ENCODE measurements around the gene TRMT1. TPM values are rescaled to one million over a fixed set of nuclear protein-coding genes. Genes with fewer than 3 reads are reported as not detected.
A peak's percentile ranks its signal among the peaks of the same experiment; 100 is the strongest.

Gene TRMT1
- total RNA-seq, 6 experiments from 2014 or later = 36.3 to 49.9 (median 39.6) TPM

GRCh38 chr19:13094106-13094504, 22.4 kb downstream of the TRMT1 start:
- Mint-ChIP-seq H3K4me3 (no peak overlapping the region), H3K4me1 (ENCODE audit: low read depth) (peaks cover 8% of the 10 kb centered on the region; the same call in 1 of the 2 replicates), H3K27ac (no peak overlapping the region), H3K9me3 (no peaks in the 10 kb centered on the region), H3K27me3 (ENCODE audit: insufficient read depth) (peaks cover 4% of the 10 kb centered on the region), H3K36me3 (ENCODE audit: low read depth) (peaks cover 12% of the 10 kb centered on the region)
- TF ChIP-seq CTCF (IDR thresholded peaks at IDR 0.05) = no peak; the same call in 1 of the 2 replicates
- no peak for DNase-seq

GRCh38 chr19:13093407-13094105, 23.0 kb downstream of the TRMT1 start:
- DNase-seq = peak; percentile 67
- Mint-ChIP-seq H3K4me1 (ENCODE audit: low read depth) (peaks cover 3% of the 10 kb centered on the region; the same call in 1 of the 2 replicates), H3K27me3 (ENCODE audit: insufficient read depth) (peaks cover 2% of the 10 kb centered on the region), H3K27ac (no peak overlapping the region), H3K4me3 (no peak overlapping the region), H3K9me3 (no peaks in the 10 kb centered on the region), H3K36me3 (ENCODE audit: low read depth) (peaks cover 15% of the 10 kb centered on the region)
- peak; percentile 99 for TF ChIP-seq CTCF (IDR thresholded peaks at IDR 0.05)

GRCh38 chr19:13092606-13093235, 23.8 kb downstream of the TRMT1 start:
- Mint-ChIP-seq H3K9me3 (no peaks in the 10 kb centered on the region), H3K4me3 (no peak overlapping the region), H3K4me1 (ENCODE audit: low read depth) (no peaks in the 10 kb centered on the region; the same call in 1 of the 2 replicates), H3K27me3 (ENCODE audit: insufficient read depth) (peaks cover 1% of the 10 kb centered on the region), H3K36me3 (ENCODE audit: low read depth) (peaks cover 17% of the 10 kb centered on the region), H3K27ac (no peak overlapping the region)
- TF ChIP-seq CTCF (IDR thresholded peaks at IDR 0.05) = no peak
- DNase-seq = no peak

GRCh38 chr19:13092158-13092543, 24.4 kb downstream of the TRMT1 start:
- no peaks in the 10 kb centered on the region for H3K9me3 Mint-ChIP-seq
- H3K27me3 Mint-ChIP-seq (ENCODE audit: insufficient read depth) = peaks cover 1% of the 10 kb centered on the region
- no peak overlapping the region for H3K27ac Mint-ChIP-seq
- DNase-seq = no peak
- H3K4me3 Mint-ChIP-seq = no peak overlapping the region
- no peaks in the 10 kb centered on the region; the same call in 1 of the 2 replicates for H3K4me1 Mint-ChIP-seq (ENCODE audit: low read depth)
- TF ChIP-seq CTCF (IDR thresholded peaks at IDR 0.05) = no peak
- H3K36me3 Mint-ChIP-seq (ENCODE audit: low read depth) = peaks cover 17% of the 10 kb centered on the region

GRCh38 chr19:13091400-13092157, 25.0 kb downstream of the TRMT1 start:
- Mint-ChIP-seq H3K9me3 (no peaks in the 10 kb centered on the region), H3K36me3 (ENCODE audit: low read depth) (peaks cover 13% of the 10 kb centered on the region; the same call in 1 of the 2 replicates), H3K4me3 (no peak overlapping the region), H3K27ac (peak overlapping the region; percentile 38; the same call in 1 of the 2 replicates), H3K27me3 (ENCODE audit: insufficient read depth) (peaks cover 1% of the 10 kb centered on the region), H3K4me1 (ENCODE audit: low read depth) (no peaks in the 10 kb centered on the region; the same call in 1 of the 2 replicates)
- no peak for TF ChIP-seq CTCF (IDR thresholded peaks at IDR 0.05)
- no peak for DNase-seq

All from HFFc6 (cell line).